Naive B cell (primary cell): ENCODE results near the gene KCNK16. TPM values are rescaled to one million over a fixed set of nuclear protein-coding genes. Genes with fewer than 3 reads are reported as not detected.
A peak's percentile ranks its signal among the peaks of the same experiment; 100 is the strongest.

Experiments used
- ATAC-seq, 2 donors: fragments of 150-1000 bp; cut with Tn5 transposase; 2 replicates each; pipeline ENCODE4 v1.10.0; 2021; ENCODE audit warnings: low read depth in 2 of 2, mild to moderate bottlenecking in 2 of 2, moderate library complexity in 2 of 2
- DNase-seq: peaks from one replicate; pipeline ENCODE4 v3.0.0; 2022
- H3K27ac Mint-ChIP-seq, 6 donors: one replicate each; pipeline ENCODE4 v1.8.0; 2020 to 2022; ENCODE audit warnings: mild to moderate bottlenecking in 6 of 6, mixed read lengths in 6 of 6, moderate library complexity in 5 of 6, inconsistent platforms in 2 of 6
- H3K27me3 Mint-ChIP-seq, 3 donors: one replicate each; pipeline ENCODE4 v1.8.0; 2021 to 2022; ENCODE audit warnings: mixed read lengths in 3 of 3, mild to moderate bottlenecking in 1 of 3
- H3K36me3 Mint-ChIP-seq, 2 donors: one replicate each; pipeline ENCODE4 v1.8.0; 2020 to 2022; ENCODE audit warnings: mixed read lengths in 2 of 2, inconsistent platforms in 1 of 2, mild to moderate bottlenecking in 1 of 2
- H3K4me1 Mint-ChIP-seq, 3 donors: one replicate each; pipeline ENCODE4 v1.8.0; 2020 to 2022; ENCODE audit warnings: mixed read lengths in 3 of 3, inconsistent platforms in 1 of 3, mild to moderate bottlenecking in 1 of 3, moderate library complexity in 1 of 3
- H3K4me3 Mint-ChIP-seq, 8 donors: one replicate each; pipeline ENCODE4 v1.8.0; 2020 to 2022; ENCODE audit warnings: mild to moderate bottlenecking in 8 of 8, mixed read lengths in 8 of 8, moderate library complexity in 8 of 8, inconsistent platforms in 2 of 8
- H3K9me3 Mint-ChIP-seq, 7 donors: one replicate each; pipeline ENCODE4 v1.8.0; 2020 to 2022; ENCODE audit warnings: mixed read lengths in 7 of 7, mild to moderate bottlenecking in 5 of 7, inconsistent platforms in 2 of 7, moderate library complexity in 1 of 7
- polyA plus RNA-seq, 6 donors: library from polyadenylated mRNA; unstranded; fragments of 300-500 nt; fragmentation: Illumina TruSeq; gene quantifications; one replicate each; pipeline ENCODE4 v1.2.3, GENCODE V29; 2021; ENCODE audit warnings: low read depth in 6 of 6

The KCNK16 gene
- polyA plus RNA-seq, 6 donors from 2014 or later, result not detected

DNA sequence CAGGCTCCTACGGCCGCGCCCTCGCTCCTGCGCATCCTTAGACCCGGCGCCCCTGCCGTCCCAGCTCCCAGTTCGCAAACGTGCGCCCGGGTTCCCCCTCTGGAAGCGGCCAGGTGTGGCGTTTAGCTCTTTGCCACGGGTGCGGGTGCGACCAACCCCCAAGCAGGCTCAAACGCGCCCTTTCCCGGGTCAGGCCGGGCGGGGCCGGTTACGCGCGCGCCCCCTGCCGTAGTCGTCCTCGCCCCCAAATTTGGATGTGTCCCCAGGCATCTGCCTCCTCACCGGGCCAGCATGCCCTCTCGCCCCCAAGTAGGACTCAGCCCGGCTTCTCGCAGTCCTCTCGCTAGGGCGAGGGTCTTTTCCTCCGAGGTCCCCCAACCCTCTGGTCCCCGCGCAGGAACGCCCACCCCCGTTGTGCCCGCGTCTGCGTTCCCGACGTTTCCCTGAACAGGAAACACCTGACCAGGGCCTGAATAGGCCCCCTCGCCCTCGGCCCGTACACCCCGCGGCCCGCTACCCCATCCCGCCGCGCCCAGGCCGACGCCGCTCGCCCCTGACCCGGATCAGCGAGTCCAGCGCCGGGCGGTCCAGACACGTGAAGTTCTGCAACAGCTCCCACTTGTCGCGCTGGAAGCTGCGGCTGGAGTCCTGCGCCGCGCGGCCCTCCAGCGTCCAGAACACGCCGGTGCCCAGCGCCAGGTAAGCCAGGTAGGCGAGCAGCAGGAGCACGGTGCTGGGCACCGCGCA lies 8.8 kb downstream of the KCNK16 start:
- H3K27me3 Mint-ChIP-seq, result peaks cover 28 to 66% (median 49%) of the 10 kb centered on the region in 3 donors
- H3K9me3 Mint-ChIP-seq, result no peaks in the 10 kb centered on the region
- H3K27ac Mint-ChIP-seq, result peak overlapping the region in 1 of 6 donors; percentile 53
- ATAC-seq, result peak in 1 of 2 donors; percentile 27
- no peaks in the 10 kb centered on the region for H3K36me3 Mint-ChIP-seq
- peak overlapping the region in 7 of 8 donors; percentile 47 to 82 (median 71) for H3K4me3 Mint-ChIP-seq
- H3K4me1 Mint-ChIP-seq, result peaks cover 8 to 35% (median 18%) of the 10 kb centered on the region in 3 donors
- no peak for DNase-seq

DNA sequence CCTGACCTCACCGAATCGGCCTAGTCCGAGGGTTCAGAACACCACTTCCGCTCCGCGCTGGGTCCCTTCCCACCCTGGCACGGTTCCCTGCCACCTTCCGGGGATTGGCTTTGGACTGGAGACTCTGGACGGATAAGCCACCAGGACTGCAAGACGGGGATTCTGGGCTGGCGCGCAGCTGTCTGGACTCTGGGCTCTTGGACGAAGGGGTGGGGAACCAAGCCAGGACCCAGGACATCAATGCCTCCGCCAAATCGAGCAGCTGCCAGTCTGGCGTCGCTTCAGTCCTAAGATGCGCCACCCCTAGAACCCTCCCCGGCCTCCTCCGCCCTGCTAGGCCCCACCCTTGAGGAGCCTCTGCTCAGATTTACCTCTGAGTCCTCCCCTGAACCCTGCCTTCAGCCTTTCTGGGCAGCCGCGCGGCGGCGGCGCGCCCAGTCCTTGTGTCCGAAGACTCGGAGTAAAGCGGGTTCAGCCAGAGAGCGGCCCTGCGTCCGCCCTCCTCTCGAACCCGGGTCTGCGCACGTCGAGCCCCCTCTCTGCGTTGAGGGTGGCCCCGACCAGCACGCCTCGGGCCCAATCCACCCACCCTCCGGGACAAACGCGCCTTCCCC lies 9.5 kb downstream of the KCNK16 start:
- Mint-ChIP-seq H3K27me3 (peaks cover 26 to 66% (median 49%) of the 10 kb centered on the region in 3 donors), H3K27ac (no peak overlapping the region), H3K36me3 (no peaks in the 10 kb centered on the region), H3K4me3 (peak overlapping the region in 6 of 8 donors; percentile 47 to 82 (median 68)), H3K4me1 (peaks cover 8 to 30% (median 18%) of the 10 kb centered on the region in 3 donors), H3K9me3 (no peaks in the 10 kb centered on the region)
- no peak for DNase-seq
- ATAC-seq, result no peak

DNA sequence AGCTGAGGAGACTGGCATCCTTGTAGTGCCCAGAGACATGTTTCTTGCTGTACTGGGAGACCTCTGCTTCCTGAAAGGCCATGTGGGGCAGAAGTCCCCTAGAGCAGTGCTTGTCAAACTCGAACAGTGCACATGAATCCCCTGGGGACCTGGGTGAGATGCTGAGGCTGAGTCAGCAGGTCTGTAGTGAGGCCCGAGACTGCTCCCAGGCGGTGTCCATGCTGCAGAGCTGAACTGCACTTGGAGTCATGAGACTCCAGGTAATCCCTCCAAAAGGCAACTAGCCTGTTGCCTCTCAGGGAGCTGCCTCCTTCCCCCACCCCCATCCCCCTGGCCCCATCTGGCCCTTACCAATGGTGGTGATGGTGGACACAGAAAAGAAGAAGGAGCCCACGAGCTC lies 12.0 kb downstream of the KCNK16 start:
- no peaks in the 10 kb centered on the region for H3K9me3 Mint-ChIP-seq
- ATAC-seq (no peak), DNase-seq (no peak)
- peaks cover 8 to 29% (median 18%) of the 10 kb centered on the region in 3 donors for H3K4me1 Mint-ChIP-seq
- no peak overlapping the region for H3K4me3 Mint-ChIP-seq
- H3K27ac Mint-ChIP-seq, result peak overlapping the region in 1 of 6 donors; percentile 65
- H3K36me3 Mint-ChIP-seq, result peaks cover 0 to under 1% of the 10 kb centered on the region in 2 donors
- peaks cover 26 to 64% (median 37%) of the 10 kb centered on the region in 3 donors for H3K27me3 Mint-ChIP-seq

DNA sequence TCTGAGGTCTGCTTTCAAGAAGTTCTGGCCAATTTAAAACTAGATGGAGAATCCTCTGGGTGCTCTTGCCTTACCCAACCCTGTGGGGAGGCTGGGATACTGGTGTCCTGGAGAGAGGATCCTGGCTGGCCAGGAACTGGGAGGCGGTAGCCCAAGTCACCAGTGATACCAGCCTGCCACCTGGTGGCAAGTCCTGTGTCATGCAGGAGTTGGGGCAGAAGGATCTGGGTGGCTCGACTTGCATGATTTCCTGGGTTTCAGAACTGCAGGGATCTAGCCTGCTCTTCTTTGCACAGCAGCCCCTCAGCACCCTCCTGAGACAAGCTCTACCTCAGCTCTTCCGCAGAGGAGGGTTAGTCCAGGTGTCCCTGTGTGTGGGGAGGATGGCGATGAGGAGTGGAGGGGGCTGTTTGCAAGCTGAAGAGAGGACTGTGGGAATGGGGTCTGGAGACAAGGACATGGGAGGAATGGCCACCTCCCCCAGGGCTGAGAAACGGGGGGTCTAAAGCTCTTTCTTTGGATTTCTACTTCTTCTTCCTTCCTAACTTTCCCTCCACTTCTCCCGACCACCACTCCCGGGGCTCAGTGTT lies 12.5 kb downstream of the KCNK16 start:
- Mint-ChIP-seq H3K4me3 (no peak overlapping the region), H3K4me1 (peaks cover 8 to 29% (median 18%) of the 10 kb centered on the region in 3 donors), H3K9me3 (peaks cover 0 to 5% (median 2%) of the 10 kb centered on the region in 7 donors), H3K36me3 (peaks cover 0 to 5% of the 10 kb centered on the region in 2 donors), H3K27ac (peak overlapping the region in 2 of 6 donors; percentile 31 to 65), H3K27me3 (peaks cover 26 to 64% (median 33%) of the 10 kb centered on the region in 3 donors)
- DNase-seq (peak; percentile 45), ATAC-seq (peak; percentile 34 to 52)

DNA sequence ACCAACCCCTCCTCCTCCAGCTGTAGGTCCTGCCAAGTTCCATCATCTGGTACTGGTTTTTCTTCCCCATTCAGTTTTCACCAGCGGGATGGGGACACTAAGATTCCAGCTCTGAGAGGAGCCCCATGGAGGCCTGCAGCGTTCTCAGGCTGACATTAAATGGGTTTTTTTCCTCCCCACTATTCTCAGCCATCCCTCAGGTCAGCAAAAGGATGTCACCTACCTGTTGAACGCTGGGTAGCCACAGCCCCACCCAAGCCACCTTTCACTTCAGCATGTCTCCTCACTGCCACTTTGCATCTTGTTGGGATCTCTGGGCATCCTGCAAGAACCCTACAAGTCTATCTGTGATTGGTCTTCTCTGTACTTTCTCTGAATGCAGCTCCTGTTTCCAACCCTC lies 15.0 kb downstream of the KCNK16 start:
- Mint-ChIP-seq H3K4me1 (peaks cover 3 to 22% (median 14%) of the 10 kb centered on the region in 3 donors), H3K9me3 (peaks cover 0 to 7% (median 4%) of the 10 kb centered on the region in 7 donors), H3K36me3 (peaks cover 0 to 8% of the 10 kb centered on the region in 2 donors), H3K27ac (no peak overlapping the region), H3K27me3 (peaks cover 20 to 57% (median 30%) of the 10 kb centered on the region in 3 donors), H3K4me3 (no peak overlapping the region)
- ATAC-seq (no peak), DNase-seq (no peak)

DNA sequence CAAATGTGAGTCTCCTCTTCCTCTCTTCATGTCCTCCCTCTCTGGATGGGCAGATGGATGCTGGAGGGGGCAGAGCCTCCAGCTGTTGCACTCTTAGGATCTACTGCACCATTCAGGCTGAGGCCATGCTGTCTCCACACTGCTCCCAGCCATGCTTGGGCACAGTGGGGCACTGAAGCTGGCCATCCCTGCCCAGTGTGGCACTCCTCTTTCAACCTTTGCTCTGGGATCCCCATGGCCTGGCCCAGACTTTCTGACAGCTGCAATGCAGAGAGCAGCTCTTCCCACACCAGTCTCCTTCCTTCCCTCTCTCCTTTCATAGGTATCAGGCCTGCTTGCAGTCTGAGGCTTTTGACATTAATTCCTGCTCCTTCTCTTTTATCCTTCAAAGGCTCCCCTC lies 17.6 kb downstream of the KCNK16 start:
- Mint-ChIP-seq H3K27me3 (peaks cover 9 to 54% (median 23%) of the 10 kb centered on the region in 3 donors), H3K9me3 (peaks cover 0 to 7% (median 4%) of the 10 kb centered on the region in 7 donors), H3K4me3 (no peak overlapping the region), H3K4me1 (peaks cover under 1 to 10% (median 9%) of the 10 kb centered on the region in 3 donors), H3K27ac (no peak overlapping the region), H3K36me3 (peaks cover 0 to 8% of the 10 kb centered on the region in 2 donors)
- no peak for DNase-seq
- no peak for ATAC-seq

DNA sequence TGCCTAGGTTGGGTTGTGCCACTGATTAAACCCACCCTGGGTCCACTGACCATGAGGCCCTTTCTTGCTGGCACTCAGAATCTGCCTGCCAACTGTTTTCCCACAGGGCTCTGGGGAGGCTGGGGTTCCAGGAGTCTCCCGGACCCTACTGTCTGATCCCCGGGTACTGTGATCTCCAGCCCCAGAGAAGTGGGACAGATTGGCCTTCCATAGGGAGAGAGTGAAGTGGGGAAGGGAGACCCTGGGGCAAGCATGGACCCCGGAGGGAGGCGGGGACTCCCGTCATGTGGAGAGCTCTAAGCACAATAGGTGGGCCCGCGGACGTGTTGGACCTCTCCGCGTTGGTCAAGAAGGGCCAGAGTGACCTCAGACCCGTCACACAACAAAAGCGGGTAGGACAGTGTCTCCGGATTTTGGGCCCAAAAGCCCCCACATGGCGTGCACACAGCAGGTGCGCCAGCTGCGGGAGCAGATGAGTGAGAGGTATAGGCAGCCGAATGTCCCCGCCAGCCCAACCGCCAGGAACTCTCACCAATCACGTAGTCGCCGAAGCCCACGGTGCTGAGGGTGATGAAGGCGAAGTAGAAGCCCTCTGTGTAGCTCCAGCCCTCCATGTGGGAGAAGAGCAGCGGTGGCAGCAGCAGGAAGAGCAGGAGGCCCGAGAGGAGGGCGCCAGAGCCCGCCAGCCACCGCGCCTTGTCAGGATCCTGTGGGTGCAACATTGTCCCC lies 18.9 kb downstream of the KCNK16 start:
- Mint-ChIP-seq H3K4me1 (peaks cover 0 to 8% (median 8%) of the 10 kb centered on the region in 3 donors), H3K9me3 (peaks cover 0 to 7% (median 4%) of the 10 kb centered on the region in 7 donors), H3K4me3 (no peak overlapping the region), H3K27ac (no peak overlapping the region), H3K36me3 (peaks cover 0 to 8% of the 10 kb centered on the region in 2 donors), H3K27me3 (peaks cover 8 to 50% (median 25%) of the 10 kb centered on the region in 3 donors)
- ATAC-seq, result peak in 1 of 2 donors; percentile 4
- DNase-seq, result no peak

DNA sequence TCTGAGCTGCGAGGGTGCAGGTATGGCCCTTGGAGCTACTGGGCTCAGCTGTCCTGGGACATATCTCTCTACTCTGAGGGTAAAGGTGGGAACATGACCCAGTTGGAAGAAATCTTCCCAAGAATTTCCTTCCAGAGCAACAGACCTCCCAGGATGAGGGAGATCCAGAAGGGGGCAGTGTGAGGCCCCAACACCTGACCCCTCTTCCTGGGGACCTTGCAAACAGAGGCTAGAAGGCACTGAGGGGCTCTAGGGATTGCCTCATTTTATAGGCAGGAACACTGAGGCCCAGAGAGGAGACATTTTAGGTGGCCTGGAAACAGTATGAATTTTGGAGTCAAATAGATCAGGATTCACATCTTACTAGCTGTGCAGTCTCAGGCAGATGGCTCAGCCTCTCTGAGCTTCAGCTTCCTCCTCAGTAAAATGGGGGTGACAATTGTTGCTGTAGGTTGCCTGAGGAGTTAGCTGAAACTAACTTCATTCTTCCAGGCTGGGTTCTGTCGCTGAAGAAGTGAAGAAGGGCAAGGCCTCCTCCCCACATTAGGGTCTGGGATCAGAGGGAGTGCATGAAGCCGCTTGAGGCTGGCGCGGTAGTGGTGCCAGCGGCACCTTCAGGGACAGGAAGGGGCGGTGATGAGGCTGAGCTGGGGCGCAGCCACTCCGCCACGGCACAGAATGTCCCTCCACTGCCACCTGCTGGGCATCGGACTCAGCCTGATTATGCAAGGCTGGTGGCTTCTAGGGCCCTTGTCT lies 19.7 kb downstream of the KCNK16 start:
- Mint-ChIP-seq H3K4me1 (peaks cover 0 to 8% (median 8%) of the 10 kb centered on the region in 3 donors), H3K36me3 (peaks cover 0 to 8% of the 10 kb centered on the region in 2 donors), H3K9me3 (peaks cover 0 to 7% (median 4%) of the 10 kb centered on the region in 7 donors), H3K27me3 (peaks cover 8 to 47% (median 25%) of the 10 kb centered on the region in 3 donors), H3K4me3 (peak overlapping the region in 6 of 8 donors; percentile 54 to 86 (median 66)), H3K27ac (no peak overlapping the region)
- DNase-seq (peak; percentile 73), ATAC-seq (peak; percentile 94 to 99)

DNA sequence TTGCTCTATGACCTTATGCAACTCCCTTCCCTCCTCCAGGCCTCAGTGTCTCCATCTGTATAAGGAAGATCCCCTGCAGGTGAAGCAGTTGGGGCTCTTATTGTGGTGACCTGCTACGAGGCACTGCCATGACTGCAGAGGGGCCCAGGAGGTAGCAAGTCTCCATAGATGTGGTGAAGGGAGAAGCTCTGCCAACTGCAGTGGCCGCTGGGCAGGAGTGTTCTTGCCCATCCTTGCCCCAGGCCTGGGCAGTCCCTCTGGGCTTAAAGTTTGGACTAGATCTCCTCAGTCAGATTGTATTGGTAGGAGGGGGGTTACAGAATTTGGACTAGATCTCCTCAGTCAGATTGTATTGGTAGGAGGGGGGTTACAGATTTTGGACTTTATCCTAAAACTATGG lies 20.5 kb downstream of the KCNK16 start:
- Mint-ChIP-seq H3K27ac (no peak overlapping the region), H3K9me3 (peaks cover 0 to 7% (median 4%) of the 10 kb centered on the region in 7 donors), H3K36me3 (peaks cover 0 to 8% of the 10 kb centered on the region in 2 donors), H3K27me3 (peaks cover 8 to 45% (median 24%) of the 10 kb centered on the region in 3 donors), H3K4me3 (no peak overlapping the region), H3K4me1 (peaks cover 0 to 8% (median 8%) of the 10 kb centered on the region in 3 donors)
- ATAC-seq (no peak), DNase-seq (no peak)

DNA sequence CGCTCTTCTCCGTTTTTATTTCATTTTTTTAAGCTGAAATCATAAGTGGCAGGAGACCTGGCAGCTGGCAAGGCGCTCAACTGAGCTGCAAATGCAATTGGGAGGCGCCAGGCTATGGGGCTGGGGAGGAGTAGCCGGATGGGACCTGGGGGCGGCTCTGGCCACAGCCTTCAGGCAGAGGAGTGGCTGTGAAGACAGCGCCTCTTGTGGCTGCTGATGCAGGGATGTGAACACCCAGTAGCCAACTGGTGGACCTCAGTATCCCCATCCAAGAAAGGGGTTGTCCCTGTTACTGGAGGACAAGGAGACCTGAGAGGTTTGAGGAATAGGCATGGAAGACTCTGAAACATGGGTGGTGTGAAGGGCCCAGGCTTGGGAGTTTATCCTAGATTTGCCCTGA lies 20.9 kb downstream of the KCNK16 start:
- Mint-ChIP-seq H3K27me3 (peaks cover 8 to 48% (median 20%) of the 10 kb centered on the region in 3 donors), H3K4me1 (peaks cover 0 to 8% (median 8%) of the 10 kb centered on the region in 3 donors), H3K27ac (no peak overlapping the region), H3K4me3 (no peak overlapping the region), H3K9me3 (peaks cover 0 to 7% (median 4%) of the 10 kb centered on the region in 7 donors), H3K36me3 (peaks cover 0 to 8% of the 10 kb centered on the region in 2 donors)
- DNase-seq (no peak), ATAC-seq (no peak)

DNA sequence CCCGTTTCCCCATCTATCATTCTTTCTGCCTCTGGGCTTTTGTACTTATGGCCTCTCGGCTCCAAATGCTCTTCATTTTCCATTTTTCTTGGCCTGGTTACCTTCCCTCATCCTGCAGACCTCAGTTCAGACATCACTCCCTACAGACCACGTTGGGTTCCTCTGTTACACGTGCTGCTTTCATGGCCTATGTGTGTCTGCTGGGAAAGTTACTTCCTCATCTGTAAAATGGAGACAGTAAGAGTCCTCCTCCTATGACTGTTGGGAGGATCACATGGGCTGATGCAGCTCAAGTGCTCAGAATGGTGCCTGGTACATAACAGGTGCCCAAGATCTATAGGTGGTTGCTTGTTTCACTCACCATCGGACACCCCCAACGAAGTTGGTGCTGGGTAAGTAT lies 21.8 kb downstream of the KCNK16 start:
- H3K27me3 Mint-ChIP-seq, result peaks cover 13 to 54% (median 16%) of the 10 kb centered on the region in 3 donors
- H3K36me3 Mint-ChIP-seq, result peaks cover 0 to 8% of the 10 kb centered on the region in 2 donors
- H3K9me3 Mint-ChIP-seq, result peaks cover 0 to 7% (median 4%) of the 10 kb centered on the region in 7 donors
- ATAC-seq (no peak), DNase-seq (no peak)
- H3K4me1 Mint-ChIP-seq, result peaks cover 0 to 8% (median 8%) of the 10 kb centered on the region in 3 donors
- H3K4me3 Mint-ChIP-seq, result no peak overlapping the region
- H3K27ac Mint-ChIP-seq, result peak overlapping the region in 1 of 6 donors; percentile 91

DNA sequence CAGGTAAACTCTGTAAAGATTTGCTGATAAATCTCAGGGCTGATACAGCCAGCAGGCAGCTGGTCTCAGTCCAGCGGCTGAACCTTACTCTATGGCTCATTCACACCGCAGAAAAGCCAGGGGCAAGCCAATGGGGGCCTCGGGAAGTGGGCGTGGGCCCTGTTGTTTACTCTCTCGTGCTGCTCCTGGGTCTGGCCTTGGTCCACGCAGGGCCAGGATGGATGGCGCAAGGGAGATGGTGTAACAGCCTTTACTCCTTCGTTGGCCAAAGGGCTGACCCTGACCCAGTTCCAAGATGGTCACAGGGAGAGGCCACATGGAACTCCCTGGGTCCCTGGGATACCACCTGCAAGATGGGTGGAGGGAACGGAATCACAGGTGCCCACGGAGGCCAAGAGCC lies 24.4 kb downstream of the KCNK16 start:
- no peak overlapping the region for H3K4me3 Mint-ChIP-seq
- H3K9me3 Mint-ChIP-seq, result no peaks in the 10 kb centered on the region

More for the DNA sequence above, 24.4 kb downstream of the KCNK16 start:
- DNase-seq (no peak), ATAC-seq (no peak)
- Mint-ChIP-seq H3K27me3 (peaks cover 14 to 62% (median 34%) of the 10 kb centered on the region in 3 donors), H3K27ac (no peak overlapping the region), H3K36me3 (no peaks in the 10 kb centered on the region), H3K4me1 (peaks cover 0 to 6% (median 6%) of the 10 kb centered on the region in 3 donors)
